PC-9 (cell line): Measurements from ENCODE around the gene APMAP.

ENCODE experiments used
- CTCF ChIP-seq: fragments of 200-600 bp; sonication (generic); conservative IDR thresholded peaks from 2 replicates; pipeline ENCODE4 v1.6.1; 2017; ENCODE audit warnings: mixed run types, antibody characterized with exemption, mild to moderate bottlenecking, moderate library complexity
- EZH2 ChIP-seq: fragments of 200-600 bp; sonication (generic); IDR thresholded peaks from 2 replicates; pipeline ENCODE4 v1.8.0; 2017; ENCODE audit warnings: antibody characterized with exemption, low read depth

GRCh38 chr20:25005661-25006060 lies 13.1 kb upstream of the APMAP start:
- TF ChIP-seq CTCF, result no peak
- TF ChIP-seq EZH2, result no peak
